Kidney epithelial cell (primary cell): ENCODE data around the gene TM9SF1. TPM values are rescaled to one million over a fixed set of nuclear protein-coding genes. Genes with fewer than 3 reads are reported as not detected.

Experiments
- DNase-seq: peaks from one replicate; pipeline ENCODE4 v3.0.0-alpha.2; 2010; ENCODE audit warnings: low read depth
- H3K27me3 ChIP-seq: 2 replicates; pipeline ENCODE4 v1.6.0; 2011; ENCODE audit warnings: low read length; ENCODE audit not compliant: control insufficient read depth, insufficient read depth
- H3K36me3 ChIP-seq: 2 replicates; pipeline ENCODE4 v1.5.1; 2011; ENCODE audit warnings: low read length; ENCODE audit not compliant: control insufficient read depth, insufficient read depth
- H3K4me3 ChIP-seq: 2 replicates; pipeline ENCODE4 v1.5.1; 2011; ENCODE audit warnings: low read depth, mild to moderate bottlenecking, control low read depth, low read length
- CTCF ChIP-seq: IDR thresholded peaks from 2 replicates; pipeline ENCODE4 v1.5.1; 2011; ENCODE audit warnings: mild to moderate bottlenecking, moderate library complexity, low read length, control low read depth, inconsistent platforms; ENCODE audit not compliant: insufficient read depth, poor library complexity, severe bottlenecking
- total RNA-seq: library from RNA; depleted of rRNA; stranded (reverse); fragments of >200 nt; gene quantifications from 2 replicates; pipeline ENCODE4 v1.2.3, GENCODE V29; 2015

TM9SF1 gene
- total RNA-seq, 1 donor from 2014 or later: 55.6 TPM

- no peak for DNase-seq
- TF ChIP-seq CTCF: no peak
- H3K36me3 ChIP-seq: peaks cover 10% of the 10 kb centered on the region
- no peak overlapping the region for H3K4me3 ChIP-seq
- H3K27me3 ChIP-seq: no peaks in the 10 kb centered on the region
Observed at GRCh38 chr14:24182110-24182882, 12.9 kb downstream of the TM9SF1 start.

- TF ChIP-seq CTCF: no peak
- H3K36me3 ChIP-seq: peaks cover 11% of the 10 kb centered on the region
Observed at GRCh38 chr14:24181371-24182077, 13.7 kb downstream of the TM9SF1 start.

GRCh38 chr14:24179961-24180796 lies 15.1 kb downstream of the TM9SF1 start:
- peaks cover 12% of the 10 kb centered on the region for H3K36me3 ChIP-seq
- H3K27me3 ChIP-seq: no peaks in the 10 kb centered on the region
- DNase-seq: peak; percentile 96
- no peak overlapping the region for H3K4me3 ChIP-seq
- no peak for TF ChIP-seq CTCF

More at GRCh38 chr14:24181371-24182077, 13.7 kb downstream of the TM9SF1 start:
- H3K27me3 ChIP-seq: no peaks in the 10 kb centered on the region
- H3K4me3 ChIP-seq: no peak overlapping the region
- no peak for DNase-seq

GRCh38 chr14:24179294-24179960 lies 15.8 kb downstream of the TM9SF1 start:
- no peak for TF ChIP-seq CTCF
- peaks cover 12% of the 10 kb centered on the region for H3K36me3 ChIP-seq

GRCh38 chr14:24178399-24179178 lies 16.7 kb downstream of the TM9SF1 start:
- peaks cover 11% of the 10 kb centered on the region for H3K36me3 ChIP-seq
- DNase-seq: no peak
- no peak for TF ChIP-seq CTCF
- H3K4me3 ChIP-seq: no peak overlapping the region
- no peaks in the 10 kb centered on the region for H3K27me3 ChIP-seq

More at GRCh38 chr14:24179294-24179960, 15.8 kb downstream of the TM9SF1 start:
- no peaks in the 10 kb centered on the region for H3K27me3 ChIP-seq
- H3K4me3 ChIP-seq: no peak overlapping the region
- no peak for DNase-seq
